ENCODE results near the gene ARHGEF7. TPM values are rescaled to one million over a fixed set of nuclear protein-coding genes. Genes with fewer than 3 reads are reported as not detected.
"Not testable (repeated sequence)": the region's sequence is repeated elsewhere in the genome, so short reads cannot be mapped to it uniquely, and the experiment has no call there.

Gene ARHGEF7, protein sequence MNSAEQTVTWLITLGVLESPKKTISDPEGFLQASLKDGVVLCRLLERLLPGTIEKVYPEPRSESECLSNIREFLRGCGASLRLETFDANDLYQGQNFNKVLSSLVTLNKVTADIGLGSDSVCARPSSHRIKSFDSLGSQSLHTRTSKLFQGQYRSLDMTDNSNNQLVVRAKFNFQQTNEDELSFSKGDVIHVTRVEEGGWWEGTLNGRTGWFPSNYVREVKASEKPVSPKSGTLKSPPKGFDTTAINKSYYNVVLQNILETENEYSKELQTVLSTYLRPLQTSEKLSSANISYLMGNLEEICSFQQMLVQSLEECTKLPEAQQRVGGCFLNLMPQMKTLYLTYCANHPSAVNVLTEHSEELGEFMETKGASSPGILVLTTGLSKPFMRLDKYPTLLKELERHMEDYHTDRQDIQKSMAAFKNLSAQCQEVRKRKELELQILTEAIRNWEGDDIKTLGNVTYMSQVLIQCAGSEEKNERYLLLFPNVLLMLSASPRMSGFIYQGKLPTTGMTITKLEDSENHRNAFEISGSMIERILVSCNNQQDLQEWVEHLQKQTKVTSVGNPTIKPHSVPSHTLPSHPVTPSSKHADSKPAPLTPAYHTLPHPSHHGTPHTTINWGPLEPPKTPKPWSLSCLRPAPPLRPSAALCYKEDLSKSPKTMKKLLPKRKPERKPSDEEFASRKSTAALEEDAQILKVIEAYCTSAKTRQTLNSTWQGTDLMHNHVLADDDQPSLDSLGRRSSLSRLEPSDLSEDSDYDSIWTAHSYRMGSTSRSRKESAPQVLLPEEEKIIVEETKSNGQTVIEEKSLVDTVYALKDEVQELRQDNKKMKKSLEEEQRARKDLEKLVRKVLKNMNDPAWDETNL
- 57.5 TPM for total RNA-seq

DNA sequence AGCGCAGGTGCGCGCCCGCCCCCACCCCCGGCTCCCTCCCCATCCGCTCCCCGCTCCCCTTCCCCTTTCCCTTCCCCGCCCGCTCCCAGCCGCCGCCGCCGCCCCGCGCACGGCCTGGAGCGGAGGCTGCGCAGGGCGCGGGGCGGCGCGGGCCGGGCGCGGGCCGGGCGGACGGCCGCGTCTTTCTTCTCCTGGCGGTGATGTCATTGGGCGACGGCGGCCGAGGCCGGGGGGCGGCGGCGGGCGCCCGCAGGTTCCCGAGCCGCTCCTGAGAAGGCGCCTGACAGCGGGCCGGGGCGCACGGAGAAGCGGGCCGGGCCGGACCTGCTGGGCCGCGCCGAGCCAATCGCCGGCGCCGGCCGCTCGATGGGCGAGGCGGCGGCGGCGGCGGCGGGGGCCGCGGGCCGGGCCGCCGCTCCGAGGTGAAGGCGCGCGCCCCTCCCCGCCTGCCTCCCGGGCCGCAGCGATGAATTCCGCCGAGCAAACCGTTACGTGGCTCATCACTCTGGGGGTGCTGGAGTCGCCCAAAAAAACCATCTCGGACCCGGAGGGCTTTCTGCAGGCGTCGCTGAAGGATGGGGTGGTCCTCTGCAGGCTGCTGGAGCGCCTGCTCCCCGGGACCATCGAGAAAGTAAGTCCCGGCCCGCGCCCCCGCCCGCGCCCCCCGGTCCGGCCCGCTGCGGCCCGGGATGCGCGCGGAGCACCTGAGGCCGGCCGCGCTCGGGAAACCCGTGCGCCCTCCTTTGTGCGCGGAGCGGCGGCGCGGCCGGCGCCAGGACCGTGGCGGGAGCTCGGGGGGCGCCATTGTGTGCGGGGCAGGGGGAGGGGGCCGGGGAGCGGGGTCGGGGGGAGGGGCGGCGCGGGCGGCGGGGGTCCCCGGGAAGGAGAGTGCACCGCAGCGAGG, at the start of gene ARHGEF7:
TSS of gene ARHGEF7 (plus strand) at position 250 of the 904 bp plus-strand sequence. CDS start at position 467, 217 bp downstream.
- Histone ChIP-seq H3K27ac (peak within 1 kb of the TSS; percentile 89), H3K9me3 (no peaks in the 10 kb centered on the region), H3K27me3 (no peaks in the 10 kb centered on the region), H3K4me1 (peaks cover 42% of the 10 kb centered on the region), H3K36me3 (no peaks in the 10 kb centered on the region), H3K4me3 (peak within 1 kb of the TSS; percentile 52 to 69)
- intact Hi-C loops (cut with DNase I), result no loop called here
- TF ChIP-seq POLR2A (IDR thresholded peaks at IDR 0.05), result no peak
- TF ChIP-seq, protein P1, sequence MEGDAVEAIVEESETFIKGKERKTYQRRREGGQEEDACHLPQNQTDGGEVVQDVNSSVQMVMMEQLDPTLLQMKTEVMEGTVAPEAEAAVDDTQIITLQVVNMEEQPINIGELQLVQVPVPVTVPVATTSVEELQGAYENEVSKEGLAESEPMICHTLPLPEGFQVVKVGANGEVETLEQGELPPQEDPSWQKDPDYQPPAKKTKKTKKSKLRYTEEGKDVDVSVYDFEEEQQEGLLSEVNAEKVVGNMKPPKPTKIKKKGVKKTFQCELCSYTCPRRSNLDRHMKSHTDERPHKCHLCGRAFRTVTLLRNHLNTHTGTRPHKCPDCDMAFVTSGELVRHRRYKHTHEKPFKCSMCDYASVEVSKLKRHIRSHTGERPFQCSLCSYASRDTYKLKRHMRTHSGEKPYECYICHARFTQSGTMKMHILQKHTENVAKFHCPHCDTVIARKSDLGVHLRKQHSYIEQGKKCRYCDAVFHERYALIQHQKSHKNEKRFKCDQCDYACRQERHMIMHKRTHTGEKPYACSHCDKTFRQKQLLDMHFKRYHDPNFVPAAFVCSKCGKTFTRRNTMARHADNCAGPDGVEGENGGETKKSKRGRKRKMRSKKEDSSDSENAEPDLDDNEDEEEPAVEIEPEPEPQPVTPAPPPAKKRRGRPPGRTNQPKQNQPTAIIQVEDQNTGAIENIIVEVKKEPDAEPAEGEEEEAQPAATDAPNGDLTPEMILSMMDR (IDR thresholded peaks at IDR 0.05), result no peak
- TF ChIP-seq POLR2AphosphoS5 (IDR thresholded peaks at IDR 0.05; ENCODE audit: insufficient read depth in 1 of 2, low read depth in 1 of 2), result no peak
- DNase-seq (ENCODE audit: extremely low spot score in 2 of 2), result no peak

DNA sequence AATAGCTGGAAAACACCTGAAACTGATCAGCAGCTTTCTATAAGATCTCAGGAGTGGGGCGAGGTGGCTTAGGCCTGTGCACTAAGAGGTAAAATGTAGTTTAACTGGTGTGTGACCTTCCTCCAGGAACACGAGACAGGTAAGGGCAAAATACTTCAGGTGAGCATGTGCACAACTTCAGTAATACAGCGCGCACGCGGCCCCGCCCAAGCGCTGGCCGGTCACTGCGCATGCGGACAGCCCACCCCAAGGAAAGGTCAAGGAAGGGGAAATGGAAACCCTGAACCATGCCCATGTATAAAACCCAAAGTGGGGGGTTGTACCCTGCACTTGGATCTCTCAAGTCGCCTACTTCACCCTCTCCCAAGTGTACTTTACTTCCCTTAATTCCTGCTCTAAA, 49.4 kb upstream of the ARHGEF7 start:
- TF ChIP-seq, protein P1 (IDR thresholded peaks at IDR 0.05), result no peak
- TF ChIP-seq POLR2AphosphoS5 (IDR thresholded peaks at IDR 0.05; ENCODE audit: insufficient read depth in 1 of 2, low read depth in 1 of 2), result no peak
- TF ChIP-seq POLR2A (IDR thresholded peaks at IDR 0.05), result no peak
- Histone ChIP-seq H3K36me3 (no peaks in the 10 kb centered on the region), H3K4me1 (no peaks in the 10 kb centered on the region), H3K4me3 (no peak overlapping the region), H3K27ac (no peak overlapping the region), H3K9me3 (no peaks in the 10 kb centered on the region), H3K27me3 (no peaks in the 10 kb centered on the region)
- intact Hi-C loops (cut with DNase I), result loop anchor here (10.0 kb wide), 1 partner anchor 149 kb away; no protein-coding TSS in a partner anchor
- no peak for DNase-seq (ENCODE audit: extremely low spot score in 2 of 2)

DNA sequence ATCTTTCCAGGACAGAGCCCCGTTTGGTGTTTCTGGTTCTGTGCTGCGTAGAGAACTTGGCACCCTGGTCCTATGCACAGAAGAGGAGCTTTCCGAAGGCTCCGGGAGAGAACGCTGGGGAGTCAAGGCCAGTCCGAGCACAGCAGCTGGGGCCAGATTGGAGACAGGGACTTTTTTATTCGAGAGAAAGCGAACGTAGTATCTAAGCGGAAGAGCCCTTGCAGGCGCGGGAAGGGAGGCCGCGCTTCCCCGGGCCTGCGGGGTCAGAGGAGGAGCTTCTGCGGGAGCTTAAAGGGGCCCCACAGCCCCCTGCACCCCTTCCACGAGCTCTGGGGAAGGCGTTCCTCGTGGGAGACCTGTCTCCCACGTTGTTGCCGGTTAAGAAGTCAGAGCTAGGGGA, 48.6 kb upstream of the ARHGEF7 start:
- DNase-seq (ENCODE audit: extremely low spot score in 2 of 2), result peak in 1 of 2 donors; percentile 69
- Histone ChIP-seq H3K36me3 (no peaks in the 10 kb centered on the region), H3K9me3 (no peaks in the 10 kb centered on the region), H3K4me1 (no peaks in the 10 kb centered on the region), H3K27ac (no peak overlapping the region), H3K4me3 (peak overlapping the region in 1 of 2 donors; percentile 53), H3K27me3 (no peaks in the 10 kb centered on the region)
- intact Hi-C loops (cut with DNase I), result loop anchor here (10.0 kb wide), 1 partner anchor 148 kb away; no protein-coding TSS in a partner anchor
- TF ChIP-seq POLR2AphosphoS5 (IDR thresholded peaks at IDR 0.05; ENCODE audit: insufficient read depth in 1 of 2, low read depth in 1 of 2) (no peak), POLR2A (IDR thresholded peaks at IDR 0.05) (no peak)
- TF ChIP-seq, protein P1 (IDR thresholded peaks at IDR 0.05), result no peak

DNA sequence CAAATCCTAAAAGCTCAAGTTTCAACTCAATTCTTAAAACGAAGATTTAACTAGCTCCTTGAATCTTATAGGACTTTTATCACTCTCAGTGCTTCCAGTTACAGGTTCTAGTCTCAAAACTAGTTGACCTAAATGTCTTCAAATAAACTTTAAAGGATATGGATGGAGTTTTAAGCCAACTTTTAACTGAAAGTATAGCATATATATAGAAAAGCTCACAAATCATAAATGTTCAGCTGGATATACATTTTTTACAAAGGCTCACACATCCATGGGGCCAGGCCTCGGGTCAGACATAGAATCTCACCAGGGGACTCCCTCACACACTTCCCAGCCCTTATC, 47.1 kb upstream of the ARHGEF7 start:
- H3K36me3 ChIP-seq, result no peaks in the 10 kb centered on the region
- peaks cover 6% of the 10 kb centered on the region for H3K9me3 ChIP-seq
- no peaks in the 10 kb centered on the region for H3K27me3 ChIP-seq
- no peaks in the 10 kb centered on the region for H3K4me1 ChIP-seq
- DNase-seq (ENCODE audit: extremely low spot score in 2 of 2), result no peak
- TF ChIP-seq POLR2A (IDR thresholded peaks at IDR 0.05) (no peak), POLR2AphosphoS5 (IDR thresholded peaks at IDR 0.05; ENCODE audit: insufficient read depth in 1 of 2, low read depth in 1 of 2) (no peak)
- TF ChIP-seq, protein P1 (IDR thresholded peaks at IDR 0.05), result no peak
- peak overlapping the region; percentile 50 to 53 for H3K4me3 ChIP-seq
- H3K27ac ChIP-seq, result no peak overlapping the region
- intact Hi-C loops (cut with DNase I), result loop anchor here (10.0 kb wide), 1 partner anchor 147 kb away; no protein-coding TSS in a partner anchor

DNA sequence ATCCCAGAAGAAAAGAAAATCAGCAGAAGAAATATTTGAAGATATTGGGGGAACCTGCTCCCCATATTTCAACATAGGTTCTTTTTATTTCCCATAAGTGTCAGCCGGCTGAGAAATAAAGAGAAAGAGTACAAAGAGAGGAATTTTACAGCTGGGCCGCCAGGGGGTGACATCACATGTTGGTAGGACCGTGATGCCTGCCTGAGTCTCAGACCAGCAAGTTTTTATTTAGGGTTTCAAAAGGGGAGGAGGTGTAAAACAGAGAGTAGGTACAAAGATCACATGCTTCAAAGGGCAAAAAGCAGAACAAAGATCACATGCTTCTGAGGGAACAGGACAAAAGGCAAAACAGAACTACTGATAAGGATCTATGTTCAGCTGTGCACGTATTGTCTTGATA, 44.0 kb upstream of the ARHGEF7 start:
- H3K9me3 ChIP-seq; H3K27me3 ChIP-seq; DNase-seq (ENCODE audit: extremely low spot score in 2 of 2); intact Hi-C loops (cut with DNase I); H3K27ac ChIP-seq; H3K4me3 ChIP-seq; H3K4me1 ChIP-seq; H3K36me3 ChIP-seq: not testable (repeated sequence)

DNA sequence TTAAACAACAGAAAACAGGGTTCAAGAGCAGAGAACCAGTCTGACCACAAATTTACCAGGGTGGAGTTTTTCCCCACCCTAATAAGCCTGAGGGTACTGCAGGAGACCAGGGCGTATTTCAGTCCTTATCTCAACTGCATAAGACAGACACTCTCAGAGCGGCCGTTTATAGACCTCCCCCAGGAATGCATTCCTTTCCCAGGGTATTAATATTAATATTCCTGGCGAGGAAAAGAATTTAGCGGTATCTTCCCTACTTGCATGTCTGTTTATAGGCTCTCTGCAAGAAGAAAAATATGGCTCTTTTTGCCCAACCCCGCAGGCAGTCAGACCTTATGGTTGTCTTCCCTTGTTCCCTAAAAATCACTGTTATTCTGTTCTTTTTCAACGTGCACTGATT, 43.6 kb upstream of the ARHGEF7 start:
- H3K4me1 ChIP-seq; H3K36me3 ChIP-seq; H3K9me3 ChIP-seq; intact Hi-C loops (cut with DNase I); H3K27ac ChIP-seq; DNase-seq (ENCODE audit: extremely low spot score in 2 of 2); H3K27me3 ChIP-seq; H3K4me3 ChIP-seq: not testable (repeated sequence)

Data from vagina (tissue), 2 donors.